GM19452 (cell line): ENCODE measurements around the gene CRYAA.

Experiments
- ATAC-seq: cut with Tn5 transposase; IDR thresholded peaks from one replicate; pipeline ENCODE4 v1.9.1; 2021; ENCODE audit not compliant: unreplicated experiment

Gene CRYAA

GRCh38 chr21:43201491-43201890 is 32.7 kb downstream of the CRYAA start:
- ATAC-seq = no peak

GRCh38 chr21:43203591-43203990 is 34.8 kb downstream of the CRYAA start:
- no peak for ATAC-seq

DNA sequence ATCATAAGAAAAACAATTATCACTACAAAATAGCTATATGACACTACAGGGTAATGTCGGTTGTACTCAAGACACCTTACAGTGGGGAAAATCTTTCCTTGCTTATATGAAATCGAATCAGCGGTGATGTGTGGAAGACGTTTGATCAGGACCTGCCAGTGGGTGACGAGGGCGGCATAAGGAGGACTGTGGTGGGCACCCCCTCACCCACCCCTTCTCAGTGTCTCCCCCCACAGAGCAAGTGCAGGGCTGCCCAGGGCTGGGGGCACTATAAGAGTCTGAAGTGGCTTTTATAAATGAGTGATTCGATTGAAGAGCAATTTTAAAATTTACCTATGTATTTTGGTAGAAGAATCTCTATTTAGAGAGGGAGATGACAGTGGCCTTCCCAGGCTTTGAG is 35.8 kb downstream of the CRYAA start:
- ATAC-seq = no peak

DNA sequence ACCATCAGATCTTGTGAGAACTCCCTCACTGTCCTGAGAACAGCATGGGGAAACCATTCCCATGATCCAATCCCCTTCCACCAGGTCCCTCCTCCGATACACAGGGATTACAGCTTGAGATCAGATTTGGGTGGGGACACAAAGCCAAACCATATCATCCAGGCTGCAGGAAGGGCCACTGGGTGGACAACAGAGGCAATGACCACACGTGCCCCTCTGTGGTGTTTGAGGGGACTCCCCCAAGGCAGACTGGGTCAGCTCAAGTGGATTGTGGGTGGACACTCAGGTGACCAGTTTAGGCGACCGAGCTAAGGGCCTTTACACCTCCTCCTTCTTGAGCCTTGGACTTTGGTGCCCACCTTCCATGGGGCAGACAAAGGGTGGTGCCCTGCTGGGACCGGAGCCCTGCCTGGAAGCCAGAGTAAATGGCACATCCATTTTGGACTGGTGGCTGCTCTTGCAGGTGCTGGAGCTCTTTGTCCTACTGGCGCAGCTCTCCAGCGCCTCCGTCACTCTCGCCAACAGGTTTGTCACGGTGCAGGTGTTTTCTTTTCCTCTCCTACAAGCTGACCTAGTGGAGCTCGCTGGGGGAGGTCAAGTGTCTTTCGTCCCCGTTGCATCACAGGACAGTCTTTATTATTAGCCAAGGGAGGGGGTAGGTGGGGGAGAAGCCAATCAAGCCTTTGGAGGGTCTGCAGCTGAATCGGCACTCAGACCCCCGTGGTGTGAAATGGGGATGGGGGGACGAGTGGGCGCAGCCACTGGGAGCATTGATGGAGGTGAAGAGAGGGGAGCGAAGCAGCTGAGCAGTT is 37.6 kb downstream of the CRYAA start:
- no peak for ATAC-seq

DNA sequence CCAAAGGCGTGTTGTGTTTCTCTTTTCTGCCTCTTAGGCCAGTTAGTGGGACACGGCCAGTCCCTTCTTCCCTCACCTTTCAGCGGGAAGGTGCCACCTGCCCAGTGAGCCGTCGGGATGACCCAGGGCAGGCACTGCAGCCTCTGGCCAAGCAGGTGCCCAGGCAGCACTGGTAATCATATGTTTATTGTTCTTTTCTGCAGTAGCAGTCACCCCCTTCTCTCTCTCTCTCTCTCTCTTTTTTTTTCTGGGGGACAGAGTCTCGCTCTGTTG is 38.2 kb downstream of the CRYAA start:
- no peak for ATAC-seq

DNA sequence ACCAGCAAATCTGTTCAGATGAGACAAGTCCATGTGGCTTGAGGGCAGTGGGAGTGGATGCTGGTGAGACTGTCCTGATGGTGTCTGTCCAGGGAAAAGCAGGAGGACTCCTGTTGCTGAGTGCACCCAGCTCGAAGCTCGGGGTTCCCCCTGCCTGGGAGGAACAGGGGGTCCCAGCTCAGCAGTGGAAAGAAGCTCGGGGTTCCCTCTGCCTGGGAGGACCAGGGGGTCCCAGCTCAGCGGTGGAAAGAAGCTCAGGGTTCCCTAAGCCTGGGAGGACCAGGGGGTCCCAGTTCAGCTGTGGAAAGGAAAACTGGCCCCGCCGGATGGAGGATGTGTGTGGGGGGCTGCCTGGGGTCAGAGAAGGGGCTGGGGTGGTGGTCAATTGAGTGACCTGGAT is 39.1 kb downstream of the CRYAA start:
- no peak for ATAC-seq

GRCh38 chr21:43208561-43209332 is 39.9 kb downstream of the CRYAA start:
- no peak for ATAC-seq

DNA sequence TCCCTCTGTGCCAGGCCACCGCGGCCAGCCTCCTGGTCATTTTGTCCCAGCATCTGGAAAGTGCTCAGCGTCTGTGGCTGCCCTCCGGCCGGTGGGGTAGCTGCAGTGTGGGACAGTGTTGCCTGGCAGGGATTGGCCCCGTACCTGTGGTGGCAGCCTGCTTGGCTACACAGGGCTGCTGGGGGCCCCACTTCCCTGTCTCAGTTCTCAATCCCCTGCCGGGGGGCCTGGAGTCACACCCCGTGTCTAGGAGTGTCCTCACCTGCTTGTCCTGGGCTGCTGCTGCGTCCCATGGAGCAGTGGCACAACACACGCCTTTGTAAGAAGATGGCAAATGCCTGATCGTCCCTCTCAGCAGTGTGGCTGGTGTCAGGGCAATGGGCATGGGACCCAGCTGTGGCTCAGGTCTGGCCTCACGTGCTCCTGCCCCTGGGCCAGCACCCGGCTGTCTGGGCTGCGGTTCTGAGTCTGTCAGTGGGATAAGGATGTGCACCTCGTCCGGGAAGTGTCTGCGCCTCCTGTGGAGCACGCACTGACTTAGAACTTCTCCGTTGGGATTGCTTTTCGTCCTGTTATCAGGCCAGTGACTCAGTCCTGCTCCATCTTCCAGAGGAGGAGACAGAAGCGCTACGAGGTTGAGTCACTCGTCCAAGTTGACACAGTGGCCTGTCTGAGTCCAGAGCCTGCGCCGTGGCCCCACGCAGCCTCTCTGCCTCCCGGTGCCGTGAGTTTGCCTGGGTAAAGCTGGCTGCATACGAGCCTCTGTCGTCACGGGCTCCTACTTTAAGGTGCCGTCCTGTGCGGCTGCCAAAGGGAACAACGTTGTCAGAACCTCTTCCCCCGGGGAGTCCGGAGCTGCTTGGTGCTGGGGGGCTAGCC is 41.0 kb downstream of the CRYAA start:
- ATAC-seq = no peak

- ATAC-seq = no peak
Observed at GRCh38 chr21:43210454-43211071, 41.8 kb downstream of the CRYAA start.

DNA sequence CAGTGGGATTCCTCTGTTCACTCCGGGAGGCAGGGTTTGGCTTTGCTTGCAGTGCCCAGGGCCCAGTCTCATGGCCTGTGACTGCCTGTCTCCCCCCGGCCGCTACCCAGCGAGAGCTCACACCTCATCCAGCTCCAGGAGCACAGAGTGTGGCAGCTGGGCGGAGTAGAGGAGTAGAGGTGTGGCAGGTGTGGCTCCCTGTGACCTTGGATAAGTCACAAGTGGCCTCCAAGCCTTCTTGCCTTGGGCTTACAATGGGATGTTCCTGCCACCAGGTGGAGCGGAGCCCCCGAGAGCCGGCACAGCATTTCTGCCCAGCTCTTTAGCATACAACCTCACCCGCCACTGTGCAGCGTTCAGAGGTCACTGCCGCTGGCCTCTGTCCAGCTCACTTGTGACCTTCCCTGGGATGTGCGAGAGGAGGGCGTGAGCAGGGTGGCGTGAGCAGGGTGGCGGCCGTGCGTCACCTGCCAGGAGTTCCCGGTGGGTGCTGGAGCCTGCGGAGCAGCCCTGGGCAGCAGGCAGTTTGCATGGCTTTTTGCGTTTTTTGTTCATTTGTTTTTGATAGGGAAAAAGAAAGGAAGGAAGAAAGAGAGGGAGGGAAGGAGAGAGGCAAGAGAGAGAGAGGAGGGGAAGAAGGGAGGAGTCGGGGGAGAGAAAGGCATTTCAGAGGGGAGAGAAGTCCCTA is 42.4 kb downstream of the CRYAA start:
- ATAC-seq = no peak

DNA sequence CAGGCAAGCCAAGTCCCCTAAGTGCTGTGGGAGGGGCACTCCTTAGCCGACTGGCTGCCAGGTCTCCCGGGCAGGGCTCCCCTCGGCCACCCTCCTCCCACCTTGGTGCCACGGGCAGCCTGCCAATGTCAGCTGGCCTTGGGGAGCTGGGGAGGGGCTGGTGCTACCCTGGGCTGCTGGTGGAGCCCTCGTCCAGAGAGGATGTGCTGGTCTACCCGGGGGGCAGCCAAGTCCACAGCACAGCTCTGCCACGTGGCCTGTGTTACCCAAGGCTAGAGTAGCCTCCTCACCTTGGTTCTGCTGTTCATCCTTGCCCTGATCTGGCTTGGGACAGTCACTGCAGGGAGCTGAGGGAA is 42.9 kb downstream of the CRYAA start:
- ATAC-seq = no peak
